Measurements from ENCODE around the gene C2orf72.

Gene C2orf72

GRCh38 chr2:230990899-230991150 is 46.5 kb upstream of the C2orf72 start:
- Histone ChIP-seq H3K4me1 (ENCODE audit: control insufficient read depth, low read length) (peaks cover 6% of the 10 kb centered on the region), H3K4me3 (ENCODE audit: low read length) (no peak overlapping the region), H3K36me3 (ENCODE audit: control insufficient read depth, low read length) (no peaks in the 10 kb centered on the region), H3K27me3 (ENCODE audit: control insufficient read depth, low read length) (0 out of 2 replicates have a peak, but pooled peaks cover 3% of the 10 kb centered on the region), H3K9me3 (ENCODE audit: control insufficient read depth, insufficient read depth, low read length) (no peaks in the 10 kb centered on the region), H3K9me2 (replicated peaks; ENCODE audit: control insufficient read depth, low read length) (no peaks in the 10 kb centered on the region), H3F3A (ENCODE audit: control insufficient read depth, insufficient read depth) (no peaks in the 10 kb centered on the region), H3K27ac (ENCODE audit: low read depth, low read length) (no peak overlapping the region), H4K20me1 (ENCODE audit: control insufficient read depth, insufficient read depth, low read depth, low read length) (no peaks in the 10 kb centered on the region), H3K79me2 (ENCODE audit: control insufficient read depth, low read length) (no peaks in the 10 kb centered on the region), H3K4me2 (ENCODE audit: low read length) (no peak overlapping the region)
- no peak for TF ChIP-seq CTCF (IDR thresholded peaks at IDR 0.05; ENCODE audit: low read depth, low read length, poor library complexity, severe bottlenecking)

GRCh38 chr2:230991598-230991997 is 45.7 kb upstream of the C2orf72 start:
- Histone ChIP-seq H3K79me2 (ENCODE audit: control insufficient read depth, low read length) (no peaks in the 10 kb centered on the region), H3K4me3 (ENCODE audit: low read length) (no peak overlapping the region), H3K4me1 (ENCODE audit: control insufficient read depth, low read length) (peaks cover 4% of the 10 kb centered on the region), H3K9me2 (replicated peaks; ENCODE audit: control insufficient read depth, low read length) (no peaks in the 10 kb centered on the region), H4K20me1 (ENCODE audit: control insufficient read depth, insufficient read depth, low read depth, low read length) (no peaks in the 10 kb centered on the region), H3K9me3 (ENCODE audit: control insufficient read depth, insufficient read depth, low read length) (no peaks in the 10 kb centered on the region), H3K27ac (ENCODE audit: low read depth, low read length) (no peak overlapping the region), H3K27me3 (ENCODE audit: control insufficient read depth, low read length) (0 out of 2 replicates have a peak, but pooled peaks cover 3% of the 10 kb centered on the region), H3F3A (ENCODE audit: control insufficient read depth, insufficient read depth) (no peaks in the 10 kb centered on the region), H3K36me3 (ENCODE audit: control insufficient read depth, low read length) (no peaks in the 10 kb centered on the region), H3K4me2 (ENCODE audit: low read length) (no peak overlapping the region)
- TF ChIP-seq CTCF (IDR thresholded peaks at IDR 0.05; ENCODE audit: low read depth, low read length, poor library complexity, severe bottlenecking) (no peak), EZH2phosphoT487 (IDR thresholded peaks at IDR 0.05; ENCODE audit: borderline replicate concordance, low read length) (no peak)

GRCh38 chr2:230995821-230996220 is 41.5 kb upstream of the C2orf72 start, which contains the start of gene SPATA3:
Gene SPATA3 (plus strand): TSS chr2:230996121. CDS start chr2:230996234, 113 bp downstream.
- no peak within 1 kb of the TSS for H3K4me2 ChIP-seq (ENCODE audit: low read length)

More at GRCh38 chr2:230995821-230996220, 41.5 kb upstream of the C2orf72 start, which contains the start of gene SPATA3:
- TF ChIP-seq CTCF (IDR thresholded peaks at IDR 0.05; ENCODE audit: low read depth, low read length, poor library complexity, severe bottlenecking) (no peak), EZH2phosphoT487 (IDR thresholded peaks at IDR 0.05; ENCODE audit: borderline replicate concordance, low read length) (no peak)
- Histone ChIP-seq H3K27me3 (ENCODE audit: control insufficient read depth, low read length) (peaks cover 12% of the 10 kb centered on the region; the same call in 1 of the 2 replicates), H3K9me3 (ENCODE audit: control insufficient read depth, insufficient read depth, low read length) (no peaks in the 10 kb centered on the region), H3K4me3 (ENCODE audit: low read length) (no peak within 1 kb of the TSS), H4K20me1 (ENCODE audit: control insufficient read depth, insufficient read depth, low read depth, low read length) (no peaks in the 10 kb centered on the region), H3K79me2 (ENCODE audit: control insufficient read depth, low read length) (no peaks in the 10 kb centered on the region), H3K36me3 (ENCODE audit: control insufficient read depth, low read length) (no peaks in the 10 kb centered on the region), H3K4me1 (ENCODE audit: control insufficient read depth, low read length) (no peaks in the 10 kb centered on the region), H3K9me2 (replicated peaks; ENCODE audit: control insufficient read depth, low read length) (no peaks in the 10 kb centered on the region), H3K27ac (ENCODE audit: low read depth, low read length) (no peak within 1 kb of the TSS), H3F3A (ENCODE audit: control insufficient read depth, insufficient read depth) (no peaks in the 10 kb centered on the region)
